CD4-positive, alpha-beta memory T cell (primary cell): Measurements from ENCODE around the gene CSTF3. TPM values are rescaled to one million over a fixed set of nuclear protein-coding genes. Genes with fewer than 3 reads are reported as not detected.
A peak's percentile ranks its signal among the peaks of the same experiment; 100 is the strongest.
"Not testable (repeated sequence)": the region's sequence is repeated elsewhere in the genome, so short reads cannot be mapped to it uniquely, and the experiment has no call there.

Source experiments
- CTCF ChIA-PET: fragments of 350-600 bp; sonication (Branson Sonifier 250); formaldehyde crosslinking; loops from one replicate; lab custom pipeline; 2021; ENCODE audit warnings: inconsistent platforms; ENCODE audit not compliant: partially characterized antibody; lab: Charles Lee
- POLR2A ChIA-PET: fragments of 350-600 bp; sonication (Branson Sonifier 250); formaldehyde crosslinking; loops from one replicate; lab custom pipeline; 2021; ENCODE audit not compliant: partially characterized antibody; lab: Charles Lee
- DNase-seq, 5 donors: peaks; one replicate each; pipeline versions ENCODE4 v3.0.0 to v3.0.0-alpha.2; 2020 to 2022; ENCODE audit warnings: mixed read lengths in 1 of 5
- H3K27ac ChIP-seq: one replicate; pipeline ENCODE4 v1.7.0; 2013; ENCODE audit warnings: low read depth, low read length
- H3K27me3 ChIP-seq: 2 replicates; pipeline ENCODE4 v1.7.0; 2013; ENCODE audit warnings: mild to moderate bottlenecking, low read length, moderate library complexity; ENCODE audit not compliant: insufficient read depth
- H3K36me3 ChIP-seq: 2 replicates; pipeline ENCODE4 v1.7.0; 2013; ENCODE audit warnings: mild to moderate bottlenecking, low read length, moderate library complexity; ENCODE audit not compliant: insufficient read depth
- H3K4me1 ChIP-seq: 2 replicates; pipeline ENCODE4 v1.7.0; 2013; ENCODE audit warnings: mild to moderate bottlenecking, low read length, moderate library complexity; ENCODE audit not compliant: insufficient read depth
- H3K4me3 ChIP-seq, 2 donors: one replicate each; pipeline ENCODE4 v1.7.0; 2013; ENCODE audit warnings: low read length in 2 of 2, mild to moderate bottlenecking in 1 of 2
- H3K9me3 ChIP-seq, 2 donors: one replicate each; pipeline ENCODE4 v1.7.0; 2013; ENCODE audit warnings: low read length in 2 of 2, control low read depth in 1 of 2; ENCODE audit not compliant: control insufficient read depth in 1 of 2
- H3K27ac Mint-ChIP-seq, 7 donors: one replicate each; pipeline ENCODE4 v1.8.0; 2020 to 2021; ENCODE audit warnings: mixed read lengths in 7 of 7, mild to moderate bottlenecking in 6 of 7, inconsistent platforms in 3 of 7, moderate library complexity in 3 of 7
- H3K27me3 Mint-ChIP-seq, 2 donors: one replicate each; pipeline ENCODE4 v1.8.0; 2020 to 2021; ENCODE audit warnings: mixed read lengths in 2 of 2
- H3K36me3 Mint-ChIP-seq, 2 donors: one replicate each; pipeline ENCODE4 v1.8.0; 2020 to 2021; ENCODE audit warnings: mixed read lengths in 2 of 2, inconsistent platforms in 1 of 2, mild to moderate bottlenecking in 1 of 2
- H3K4me1 Mint-ChIP-seq, 4 donors: one replicate each; pipeline ENCODE4 v1.8.0; 2020 to 2021; ENCODE audit warnings: mixed read lengths in 4 of 4, mild to moderate bottlenecking in 1 of 4
- H3K4me3 Mint-ChIP-seq, 8 donors: one replicate each; pipeline ENCODE4 v1.8.0; 2020 to 2021; ENCODE audit warnings: mixed read lengths in 8 of 8, mild to moderate bottlenecking in 7 of 8, moderate library complexity in 6 of 8, inconsistent platforms in 3 of 8
- H3K9me3 Mint-ChIP-seq, 8 donors: one replicate each; pipeline ENCODE4 v1.8.0; 2020 to 2021; ENCODE audit warnings: mixed read lengths in 8 of 8, mild to moderate bottlenecking in 5 of 8, inconsistent platforms in 3 of 8, moderate library complexity in 1 of 8
- intact Hi-C: fragments of 100-400 bp; cut with micrococcal nuclease; formaldehyde crosslinking; loops from one replicate; pipeline ENCODE4 v1.15.1; 2023
- polyA plus RNA-seq, 2 donors: library from polyadenylated mRNA; unstranded; fragments of 300-500 nt; fragmentation: Illumina TruSeq; gene quantifications; one replicate each; pipeline ENCODE4 v1.2.3, GENCODE V29; 2021
- total RNA-seq, 2 experiments: library from RNA; stranded (reverse); gene quantifications; one replicate each; pipeline ENCODE4 v1.2.3, GENCODE V29; 2021

CSTF3 gene
- total and polyA plus RNA-seq, 4 experiments from 2014 or later: 18.1 to 34.0 (median 25.9) TPM

GRCh38 chr11:33160587-33160986 lies 693 bp downstream of the CSTF3 start:
- intact Hi-C loops: loop anchor here (2.0 kb wide), 3 partner anchors 268 to 576 kb away; partner anchors contain the start of genes C11orf91, CD59 and QSER1
- H3K4me3 ChIP-seq: peak overlapping the region; percentile 94 to 95
- H3K4me3 Mint-ChIP-seq: peak overlapping the region; percentile 94 to 100 (median 100)
- peaks cover 39 to 71% (median 54%) of the 10 kb centered on the region in 4 donors for H3K4me1 Mint-ChIP-seq
- no peaks in the 10 kb centered on the region for H3K9me3 ChIP-seq
- peaks cover 12 to 32% of the 10 kb centered on the region in 2 donors for H3K36me3 Mint-ChIP-seq
- H3K9me3 Mint-ChIP-seq: no peaks in the 10 kb centered on the region
- DNase-seq: no peak
- peak overlapping the region; percentile 87 for H3K27ac ChIP-seq
- peak overlapping the region; percentile 95 to 100 (median 98) for H3K27ac Mint-ChIP-seq
- no peaks in the 10 kb centered on the region for H3K27me3 Mint-ChIP-seq
- POLR2A ChIA-PET: interaction anchor here (1.3 to 2.3 kb wide), 4 partner anchors 50 to 577 kb away, joined by 3 to 10 read pairs (median 9); partner anchors contain the start of genes EIF3M, HIPK3 and TCP11L1
- H3K4me1 ChIP-seq: peaks cover 56% of the 10 kb centered on the region
- H3K27me3 ChIP-seq: no peaks in the 10 kb centered on the region
- H3K36me3 ChIP-seq: no peaks in the 10 kb centered on the region
- CTCF ChIA-PET: interaction anchor here (1.0 to 1.8 kb wide), 4 partner anchors 8 to 203 kb away, joined by 3 to 6 read pairs (median 3); no protein-coding TSS in a partner anchor

GRCh38 chr11:33160136-33160535 lies 1.1 kb downstream of the CSTF3 start:
- Histone ChIP-seq H3K9me3 (no peaks in the 10 kb centered on the region), H3K36me3 (no peaks in the 10 kb centered on the region), H3K27me3 (no peaks in the 10 kb centered on the region), H3K27ac (peak overlapping the region; percentile 87), H3K4me1 (peaks cover 58% of the 10 kb centered on the region), H3K4me3 (peak overlapping the region; percentile 94 to 95)
- DNase-seq: no peak
- Mint-ChIP-seq H3K4me1 (peaks cover 42 to 75% (median 56%) of the 10 kb centered on the region in 4 donors), H3K27ac (peak overlapping the region in 6 of 7 donors; percentile 57 to 100 (median 98)), H3K27me3 (no peaks in the 10 kb centered on the region), H3K9me3 (no peaks in the 10 kb centered on the region), H3K36me3 (peaks cover 16 to 33% of the 10 kb centered on the region in 2 donors), H3K4me3 (peak overlapping the region; percentile 94 to 100 (median 100))
- ChIA-PET POLR2A (interaction anchor here (2.1 to 2.3 kb wide), 2 partner anchors 97 to 121 kb away, joined by 10 read pairs; partner anchors contain the start of genes HIPK3 and TCP11L1), CTCF (interaction anchor here (1.1 kb wide), 2 partner anchors 11 to 13 kb away, joined by 3 read pairs; no protein-coding TSS in a partner anchor)
- intact Hi-C loops: loop anchor here (2.0 kb wide), 3 partner anchors 267 to 577 kb away; partner anchors contain the start of genes C11orf91, CD59 and QSER1

GRCh38 chr11:33159378-33159867 lies 1.9 kb downstream of the CSTF3 start:
- intact Hi-C loops: not testable (repeated sequence)
- H3K27ac Mint-ChIP-seq: peak overlapping the region in 5 of 7 donors; percentile 36 to 98 (median 86)
- peaks cover 58% of the 10 kb centered on the region for H3K4me1 ChIP-seq

GRCh38 chr11:33158596-33159275 lies 2.5 kb downstream of the CSTF3 start:
- peaks cover 58% of the 10 kb centered on the region for H3K4me1 ChIP-seq
- intact Hi-C loops: no loop called here
- H3K27ac ChIP-seq: no peak overlapping the region
- Mint-ChIP-seq H3K4me1 (peaks cover 42 to 82% (median 59%) of the 10 kb centered on the region in 4 donors), H3K4me3 (peak overlapping the region; percentile 41 to 84 (median 68)), H3K27me3 (no peaks in the 10 kb centered on the region), H3K36me3 (peaks cover 16 to 39% of the 10 kb centered on the region in 2 donors), H3K27ac (peak overlapping the region in 6 of 7 donors; percentile 6 to 86 (median 69)), H3K9me3 (no peaks in the 10 kb centered on the region)
- H3K4me3 ChIP-seq: no peak overlapping the region
- ChIA-PET POLR2A (interaction anchor here (1.2 kb wide), 1 partner anchor 100 kb away, joined by 3 read pairs; no protein-coding TSS in a partner anchor), CTCF (no interaction called here)
- DNase-seq: no peak
- H3K27me3 ChIP-seq: no peaks in the 10 kb centered on the region
- no peaks in the 10 kb centered on the region for H3K36me3 ChIP-seq
- H3K9me3 ChIP-seq: no peaks in the 10 kb centered on the region

More at GRCh38 chr11:33159378-33159867, 1.9 kb downstream of the CSTF3 start:
- H3K27me3 Mint-ChIP-seq, POLR2A ChIA-PET, H3K27ac ChIP-seq, H3K27me3 ChIP-seq, DNase-seq, H3K9me3 Mint-ChIP-seq, H3K36me3 ChIP-seq, H3K9me3 ChIP-seq: not testable (repeated sequence)
- peak overlapping the region in 1 of 2 donors; percentile 95 for H3K4me3 ChIP-seq
- H3K4me1 Mint-ChIP-seq: peaks cover 42 to 79% (median 58%) of the 10 kb centered on the region in 4 donors
- peaks cover 16 to 38% of the 10 kb centered on the region in 2 donors for H3K36me3 Mint-ChIP-seq
- CTCF ChIA-PET: interaction anchor here (1.1 kb wide), 2 partner anchors 11 to 13 kb away, joined by 3 read pairs; no protein-coding TSS in a partner anchor
- peak overlapping the region; percentile 94 to 100 (median 100) for H3K4me3 Mint-ChIP-seq

- peak overlapping the region; percentile 17 to 75 (median 54) for H3K4me3 Mint-ChIP-seq
- H3K4me3 ChIP-seq: no peak overlapping the region
Observed at GRCh38 chr11:33157103-33158027, 3.9 kb downstream of the CSTF3 start.

GRCh38 chr11:33151399-33151798 lies 9.9 kb downstream of the CSTF3 start:
- H3K36me3 Mint-ChIP-seq: peaks cover 14 to 33% of the 10 kb centered on the region in 2 donors
- intact Hi-C loops: no loop called here
- H3K27ac Mint-ChIP-seq: peak overlapping the region in 2 of 7 donors; percentile 13 to 18
- H3K4me1 Mint-ChIP-seq: peaks cover 20 to 32% (median 29%) of the 10 kb centered on the region in 4 donors
- no peak overlapping the region for H3K4me3 ChIP-seq
- ChIA-PET POLR2A (no interaction called here), CTCF (no interaction called here)
- H3K27ac ChIP-seq: no peak overlapping the region
- no peaks in the 10 kb centered on the region for H3K9me3 Mint-ChIP-seq
- no peaks in the 10 kb centered on the region for H3K9me3 ChIP-seq
- H3K4me1 ChIP-seq: peaks cover 10% of the 10 kb centered on the region
- no peaks in the 10 kb centered on the region for H3K36me3 ChIP-seq
- no peak for DNase-seq
- no peak overlapping the region for H3K4me3 Mint-ChIP-seq
- H3K27me3 ChIP-seq: no peaks in the 10 kb centered on the region
- H3K27me3 Mint-ChIP-seq: no peaks in the 10 kb centered on the region

More at GRCh38 chr11:33157103-33158027, 3.9 kb downstream of the CSTF3 start:
- peaks cover 58% of the 10 kb centered on the region for H3K4me1 ChIP-seq
- Mint-ChIP-seq H3K36me3 (peaks cover 16 to 43% of the 10 kb centered on the region in 2 donors), H3K9me3 (no peaks in the 10 kb centered on the region), H3K4me1 (peaks cover 44 to 79% (median 55%) of the 10 kb centered on the region in 4 donors), H3K27ac (peak overlapping the region in 1 of 7 donors; percentile 24), H3K27me3 (no peaks in the 10 kb centered on the region)
- no peaks in the 10 kb centered on the region for H3K36me3 ChIP-seq
- DNase-seq: no peak
- no peak overlapping the region for H3K27ac ChIP-seq
- no peaks in the 10 kb centered on the region for H3K9me3 ChIP-seq
- POLR2A ChIA-PET: interaction anchor here (1.2 kb wide), 1 partner anchor 101 kb away, joined by 3 read pairs; no protein-coding TSS in a partner anchor
- H3K27me3 ChIP-seq: no peaks in the 10 kb centered on the region
- intact Hi-C loops: no loop called here
- CTCF ChIA-PET: no interaction called here
